ENCODE data around the gene IRF2BPL.
A peak's percentile ranks its signal among the peaks of the same experiment; 100 is the strongest.

IRF2BPL gene

GRCh38 chr14:77065851-77066577 is 37.5 kb upstream of the IRF2BPL start:
- no peaks in the 10 kb centered on the region for H3K36me3 ChIP-seq (ENCODE audit: control insufficient read depth, insufficient read depth, low read length)
- peaks cover 3% of the 10 kb centered on the region for H3K4me1 ChIP-seq (ENCODE audit: control insufficient read depth, insufficient read depth, low read length, poor library complexity, severe bottlenecking)
- H3K4me3 ChIP-seq (ENCODE audit: insufficient read depth, low read depth, low read length, poor library complexity, severe bottlenecking), result no peak overlapping the region
- H3K27ac ChIP-seq (ENCODE audit: insufficient read depth, low read length, poor library complexity, severe bottlenecking), result no peak overlapping the region
- H3K9me3 ChIP-seq (ENCODE audit: control insufficient read depth, low read length), result no peaks in the 10 kb centered on the region
- no peaks in the 10 kb centered on the region for H3K27me3 ChIP-seq (replicated peaks; ENCODE audit: control insufficient read depth, insufficient read depth, low read length, poor library complexity, severe bottlenecking)
- DNase-seq, result no peak

GRCh38 chr14:77064521-77065178 is 36.1 kb upstream of the IRF2BPL start:
- DNase-seq, result no peak
- Histone ChIP-seq H3K4me1 (ENCODE audit: control insufficient read depth, insufficient read depth, low read length, poor library complexity, severe bottlenecking) (peaks cover 3% of the 10 kb centered on the region), H3K27me3 (replicated peaks; ENCODE audit: control insufficient read depth, insufficient read depth, low read length, poor library complexity, severe bottlenecking) (no peaks in the 10 kb centered on the region), H3K4me3 (ENCODE audit: insufficient read depth, low read depth, low read length, poor library complexity, severe bottlenecking) (no peak overlapping the region), H3K9me3 (ENCODE audit: control insufficient read depth, low read length) (no peaks in the 10 kb centered on the region), H3K36me3 (ENCODE audit: control insufficient read depth, insufficient read depth, low read length) (no peaks in the 10 kb centered on the region), H3K27ac (ENCODE audit: insufficient read depth, low read length, poor library complexity, severe bottlenecking) (no peak overlapping the region)

- Histone ChIP-seq H3K9me3 (ENCODE audit: control insufficient read depth, low read length) (no peaks in the 10 kb centered on the region), H3K36me3 (ENCODE audit: control insufficient read depth, insufficient read depth, low read length) (no peaks in the 10 kb centered on the region), H3K27me3 (replicated peaks; ENCODE audit: control insufficient read depth, insufficient read depth, low read length, poor library complexity, severe bottlenecking) (no peaks in the 10 kb centered on the region), H3K27ac (ENCODE audit: insufficient read depth, low read length, poor library complexity, severe bottlenecking) (no peak overlapping the region), H3K4me1 (ENCODE audit: control insufficient read depth, insufficient read depth, low read length, poor library complexity, severe bottlenecking) (peaks cover 3% of the 10 kb centered on the region), H3K4me3 (ENCODE audit: insufficient read depth, low read depth, low read length, poor library complexity, severe bottlenecking) (no peak overlapping the region)
- DNase-seq, result no peak
Measured at GRCh38 chr14:77063571-77064171, 35.2 kb upstream of the IRF2BPL start.

GRCh38 chr14:77062261-77062660 is 33.8 kb upstream of the IRF2BPL start:
- no peak for DNase-seq
- Histone ChIP-seq H3K4me1 (ENCODE audit: control insufficient read depth, insufficient read depth, low read length, poor library complexity, severe bottlenecking) (no peaks in the 10 kb centered on the region), H3K27me3 (replicated peaks; ENCODE audit: control insufficient read depth, insufficient read depth, low read length, poor library complexity, severe bottlenecking) (no peaks in the 10 kb centered on the region), H3K27ac (ENCODE audit: insufficient read depth, low read length, poor library complexity, severe bottlenecking) (no peak overlapping the region), H3K9me3 (ENCODE audit: control insufficient read depth, low read length) (no peaks in the 10 kb centered on the region), H3K4me3 (ENCODE audit: insufficient read depth, low read depth, low read length, poor library complexity, severe bottlenecking) (no peak overlapping the region), H3K36me3 (ENCODE audit: control insufficient read depth, insufficient read depth, low read length) (no peaks in the 10 kb centered on the region)

- Histone ChIP-seq H3K4me1 (ENCODE audit: control insufficient read depth, insufficient read depth, low read length, poor library complexity, severe bottlenecking) (no peaks in the 10 kb centered on the region), H3K36me3 (ENCODE audit: control insufficient read depth, insufficient read depth, low read length) (no peaks in the 10 kb centered on the region), H3K9me3 (ENCODE audit: control insufficient read depth, low read length) (no peaks in the 10 kb centered on the region), H3K4me3 (ENCODE audit: insufficient read depth, low read depth, low read length, poor library complexity, severe bottlenecking) (no peak overlapping the region), H3K27me3 (replicated peaks; ENCODE audit: control insufficient read depth, insufficient read depth, low read length, poor library complexity, severe bottlenecking) (no peaks in the 10 kb centered on the region), H3K27ac (ENCODE audit: insufficient read depth, low read length, poor library complexity, severe bottlenecking) (no peak overlapping the region)
- no peak for DNase-seq
Measured at GRCh38 chr14:77061630-77062257, 33.2 kb upstream of the IRF2BPL start.

GRCh38 chr14:77059276-77059915 is 30.9 kb upstream of the IRF2BPL start:
- Histone ChIP-seq H3K27ac (ENCODE audit: insufficient read depth, low read length, poor library complexity, severe bottlenecking) (no peak overlapping the region), H3K9me3 (ENCODE audit: control insufficient read depth, low read length) (peaks cover 2% of the 10 kb centered on the region), H3K4me1 (ENCODE audit: control insufficient read depth, insufficient read depth, low read length, poor library complexity, severe bottlenecking) (peaks cover 12% of the 10 kb centered on the region), H3K27me3 (replicated peaks; ENCODE audit: control insufficient read depth, insufficient read depth, low read length, poor library complexity, severe bottlenecking) (no peaks in the 10 kb centered on the region), H3K36me3 (ENCODE audit: control insufficient read depth, insufficient read depth, low read length) (no peaks in the 10 kb centered on the region), H3K4me3 (ENCODE audit: insufficient read depth, low read depth, low read length, poor library complexity, severe bottlenecking) (no peak overlapping the region)
- DNase-seq, result peak in 1 of 3 donors; percentile 20

- H3K27ac ChIP-seq (ENCODE audit: insufficient read depth, low read length, poor library complexity, severe bottlenecking), result no peak overlapping the region
- no peaks in the 10 kb centered on the region for H3K36me3 ChIP-seq (ENCODE audit: control insufficient read depth, insufficient read depth, low read length)
- DNase-seq, result no peak
- H3K4me1 ChIP-seq (ENCODE audit: control insufficient read depth, insufficient read depth, low read length, poor library complexity, severe bottlenecking), result peaks cover 13% of the 10 kb centered on the region
- peaks cover 2% of the 10 kb centered on the region for H3K9me3 ChIP-seq (ENCODE audit: control insufficient read depth, low read length)
- H3K4me3 ChIP-seq (ENCODE audit: insufficient read depth, low read depth, low read length, poor library complexity, severe bottlenecking), result no peak overlapping the region
- H3K27me3 ChIP-seq (replicated peaks; ENCODE audit: control insufficient read depth, insufficient read depth, low read length, poor library complexity, severe bottlenecking), result no peaks in the 10 kb centered on the region
Measured at GRCh38 chr14:77058785-77059184, 30.3 kb upstream of the IRF2BPL start.

- H3K4me1 ChIP-seq (ENCODE audit: control insufficient read depth, insufficient read depth, low read length, poor library complexity, severe bottlenecking), result peaks cover 20% of the 10 kb centered on the region
- H3K9me3 ChIP-seq (ENCODE audit: control insufficient read depth, low read length), result peaks cover 2% of the 10 kb centered on the region
- H3K27me3 ChIP-seq (replicated peaks; ENCODE audit: control insufficient read depth, insufficient read depth, low read length, poor library complexity, severe bottlenecking), result no peaks in the 10 kb centered on the region
- H3K27ac ChIP-seq (ENCODE audit: insufficient read depth, low read length, poor library complexity, severe bottlenecking), result no peak overlapping the region
- H3K4me3 ChIP-seq (ENCODE audit: insufficient read depth, low read depth, low read length, poor library complexity, severe bottlenecking), result no peak overlapping the region
- DNase-seq, result no peak
- H3K36me3 ChIP-seq (ENCODE audit: control insufficient read depth, insufficient read depth, low read length), result no peaks in the 10 kb centered on the region
Measured at GRCh38 chr14:77058117-77058516, 29.6 kb upstream of the IRF2BPL start.

- Histone ChIP-seq H3K27me3 (replicated peaks; ENCODE audit: control insufficient read depth, insufficient read depth, low read length, poor library complexity, severe bottlenecking) (no peaks in the 10 kb centered on the region), H3K4me1 (ENCODE audit: control insufficient read depth, insufficient read depth, low read length, poor library complexity, severe bottlenecking) (peaks cover 22% of the 10 kb centered on the region), H3K36me3 (ENCODE audit: control insufficient read depth, insufficient read depth, low read length) (no peaks in the 10 kb centered on the region), H3K9me3 (ENCODE audit: control insufficient read depth, low read length) (peaks cover 2% of the 10 kb centered on the region), H3K4me3 (ENCODE audit: insufficient read depth, low read depth, low read length, poor library complexity, severe bottlenecking) (no peak overlapping the region), H3K27ac (ENCODE audit: insufficient read depth, low read length, poor library complexity, severe bottlenecking) (peak overlapping the region; percentile 27)
- no peak for DNase-seq
Measured at GRCh38 chr14:77055981-77056380, 27.5 kb upstream of the IRF2BPL start.

Measured in effector memory CD4-positive, alpha-beta T cell (primary cell).